GM12864 (cell line): Measurements from ENCODE around the gene TADA2A.

Source experiments
- DNase-seq: peaks from one replicate; pipeline ENCODE4 v3.0.0-alpha.2; 2011; ENCODE audit warnings: low read depth
- H3K4me3 ChIP-seq: 2 replicates; pipeline ENCODE4 v1.5.1; 2011; ENCODE audit warnings: mild to moderate bottlenecking, low read depth, low read length, control low read depth
- TF ChIP-seq, protein P1 (sequence below): IDR thresholded peaks from 2 replicates; pipeline ENCODE4 v1.5.1; 2011; ENCODE audit warnings: low read depth, mild to moderate bottlenecking, moderate library complexity, low read length, control low read depth, inconsistent platforms; ENCODE audit errors: missing control alignments

TADA2A gene

DNA sequence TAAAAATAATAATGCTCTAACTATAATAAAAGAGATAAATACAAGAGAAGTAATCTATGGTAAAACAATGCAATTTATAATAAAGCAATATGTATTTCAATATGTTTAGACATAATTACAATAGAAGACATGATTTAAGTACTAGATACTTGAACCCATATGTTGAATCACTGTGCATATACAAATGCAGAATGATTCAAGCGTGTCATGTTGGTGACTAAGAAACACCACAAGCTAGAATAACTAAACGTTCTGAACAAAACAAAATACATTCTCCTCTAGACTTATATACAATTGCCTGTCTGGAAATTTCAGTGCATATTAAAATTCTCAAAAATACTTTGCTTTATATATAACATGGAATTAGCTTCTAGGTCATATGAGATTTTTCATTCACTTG is 11.2 kb downstream of the TADA2A start:
- TF ChIP-seq, protein P1, sequence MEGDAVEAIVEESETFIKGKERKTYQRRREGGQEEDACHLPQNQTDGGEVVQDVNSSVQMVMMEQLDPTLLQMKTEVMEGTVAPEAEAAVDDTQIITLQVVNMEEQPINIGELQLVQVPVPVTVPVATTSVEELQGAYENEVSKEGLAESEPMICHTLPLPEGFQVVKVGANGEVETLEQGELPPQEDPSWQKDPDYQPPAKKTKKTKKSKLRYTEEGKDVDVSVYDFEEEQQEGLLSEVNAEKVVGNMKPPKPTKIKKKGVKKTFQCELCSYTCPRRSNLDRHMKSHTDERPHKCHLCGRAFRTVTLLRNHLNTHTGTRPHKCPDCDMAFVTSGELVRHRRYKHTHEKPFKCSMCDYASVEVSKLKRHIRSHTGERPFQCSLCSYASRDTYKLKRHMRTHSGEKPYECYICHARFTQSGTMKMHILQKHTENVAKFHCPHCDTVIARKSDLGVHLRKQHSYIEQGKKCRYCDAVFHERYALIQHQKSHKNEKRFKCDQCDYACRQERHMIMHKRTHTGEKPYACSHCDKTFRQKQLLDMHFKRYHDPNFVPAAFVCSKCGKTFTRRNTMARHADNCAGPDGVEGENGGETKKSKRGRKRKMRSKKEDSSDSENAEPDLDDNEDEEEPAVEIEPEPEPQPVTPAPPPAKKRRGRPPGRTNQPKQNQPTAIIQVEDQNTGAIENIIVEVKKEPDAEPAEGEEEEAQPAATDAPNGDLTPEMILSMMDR, result no peak
- no peak for DNase-seq
- no peak overlapping the region for H3K4me3 ChIP-seq

DNA sequence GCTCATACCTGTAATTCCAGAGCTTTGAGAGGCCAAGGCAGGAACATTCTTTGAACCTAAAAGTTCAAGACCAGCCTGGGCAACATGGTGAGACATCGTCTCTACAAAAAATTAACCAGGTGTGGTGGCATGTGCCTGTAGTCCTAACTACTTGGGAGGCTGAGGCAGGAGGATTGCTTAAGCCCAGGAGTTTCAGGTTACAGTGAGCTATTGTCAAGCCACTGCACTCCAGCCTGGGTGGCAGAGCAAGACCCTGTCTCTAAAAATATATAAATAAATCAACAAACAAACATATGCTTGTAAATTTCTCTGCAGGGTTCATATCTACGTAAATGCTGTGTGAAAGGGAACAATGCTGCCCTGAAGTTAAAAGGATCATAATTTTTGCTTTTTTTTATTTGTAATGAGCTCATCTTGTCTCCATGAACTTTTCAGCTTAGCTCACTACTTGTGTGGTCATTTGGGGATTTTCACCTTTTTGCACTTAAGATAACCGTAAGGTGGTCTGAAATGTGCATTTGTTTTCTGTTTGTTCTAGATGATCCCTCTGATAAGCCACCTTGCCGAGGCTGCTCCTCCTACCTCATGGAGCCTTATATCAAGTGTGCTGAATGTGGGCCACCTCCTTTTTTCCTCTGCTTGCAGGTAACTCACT is 16.4 kb downstream of the TADA2A start:
- TF ChIP-seq, protein P1, result no peak
- no peak for DNase-seq
- no peak overlapping the region for H3K4me3 ChIP-seq

DNA sequence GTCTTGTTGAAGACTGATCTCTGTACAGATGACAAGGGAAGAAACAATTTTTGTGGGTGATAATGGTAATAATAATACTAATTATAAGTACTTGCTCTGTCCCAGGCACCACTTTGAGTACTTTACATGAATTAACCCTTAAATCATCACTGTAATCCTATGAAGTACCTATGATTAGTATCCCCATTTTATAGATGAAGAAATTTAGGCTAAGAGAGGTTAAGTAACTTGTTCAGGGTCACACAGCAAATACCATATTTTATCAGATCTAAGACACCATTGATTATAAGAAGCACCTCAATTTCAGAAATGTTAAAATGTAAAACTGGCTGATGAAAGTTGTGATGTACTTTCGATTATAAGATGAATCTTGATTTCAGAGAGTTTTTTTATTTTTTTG is 18.6 kb downstream of the TADA2A start:
- TF ChIP-seq, protein P1, result no peak
- no peak for DNase-seq

DNA sequence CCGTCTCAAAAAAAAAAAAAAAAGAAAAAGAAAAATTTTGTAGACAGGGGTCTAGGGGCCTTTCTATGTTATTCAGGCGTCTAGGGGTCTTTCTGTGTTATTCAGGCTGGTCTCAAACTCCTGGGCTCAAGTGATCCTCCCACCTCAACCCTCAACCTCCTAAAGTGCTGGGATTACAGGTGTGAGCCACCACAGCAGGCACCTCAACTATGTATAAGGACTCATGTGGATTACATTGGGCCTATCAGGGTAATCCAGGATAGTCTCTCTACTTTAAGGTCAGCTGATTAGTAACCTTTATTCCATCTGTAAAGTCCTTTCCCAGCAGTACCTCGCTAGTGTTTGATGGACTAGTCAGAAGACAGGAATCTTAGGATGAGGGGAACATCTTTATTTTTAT is 22.4 kb downstream of the TADA2A start:
- no peak for DNase-seq
- H3K4me3 ChIP-seq, result no peak overlapping the region
- TF ChIP-seq, protein P1, result no peak

More for the DNA sequence above, 18.6 kb downstream of the TADA2A start:
- H3K4me3 ChIP-seq, result no peak overlapping the region

DNA sequence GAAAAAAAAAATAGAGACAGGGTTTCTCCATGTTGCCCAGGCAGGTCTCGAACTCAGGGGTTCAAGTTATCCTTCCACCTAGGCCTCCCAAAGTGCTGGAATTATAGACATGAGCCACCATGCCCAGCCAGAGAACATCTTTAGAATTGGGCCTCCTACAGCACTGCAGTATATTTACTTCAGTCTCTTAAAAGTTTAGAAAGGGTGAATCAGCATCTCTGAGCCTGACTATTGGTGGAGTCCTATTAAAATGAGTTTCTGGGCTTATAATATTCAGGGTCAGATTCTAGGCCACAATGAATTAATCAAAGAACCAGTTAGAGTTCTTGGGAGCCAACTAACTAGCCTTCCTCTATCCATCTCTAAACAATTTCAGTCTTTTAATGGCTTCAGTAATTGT is 22.8 kb downstream of the TADA2A start:
- TF ChIP-seq, protein P1, result no peak
- H3K4me3 ChIP-seq, result no peak overlapping the region
- no peak for DNase-seq

DNA sequence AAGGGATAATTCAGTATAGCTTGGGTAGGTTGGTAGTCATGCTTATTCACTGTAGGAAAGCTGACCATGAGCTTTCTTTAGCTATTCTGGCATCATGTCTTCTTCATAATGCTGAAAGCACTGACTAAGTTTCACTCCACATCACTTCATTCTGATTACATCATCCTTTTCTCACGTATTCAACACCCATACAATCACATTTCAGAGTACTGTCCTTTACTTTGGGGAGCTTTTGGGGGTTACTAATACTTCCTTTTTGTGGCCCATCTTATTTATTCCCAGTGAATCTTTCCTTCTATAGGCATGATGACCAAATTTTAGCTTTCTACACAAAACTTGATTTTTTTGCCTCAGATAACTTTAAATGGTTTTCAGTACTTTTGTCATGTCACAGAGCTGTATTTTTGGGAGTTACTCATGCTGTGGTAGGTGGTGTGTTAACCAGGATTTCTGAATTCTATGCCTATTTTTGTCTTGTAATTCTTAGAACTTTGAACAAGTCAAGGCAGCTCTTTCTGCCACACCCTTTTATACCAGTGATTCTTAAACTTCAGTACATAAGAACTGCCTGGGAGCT is 23.5 kb downstream of the TADA2A start:
- TF ChIP-seq, protein P1, result no peak
- no peak overlapping the region for H3K4me3 ChIP-seq
- DNase-seq, result no peak

DNA sequence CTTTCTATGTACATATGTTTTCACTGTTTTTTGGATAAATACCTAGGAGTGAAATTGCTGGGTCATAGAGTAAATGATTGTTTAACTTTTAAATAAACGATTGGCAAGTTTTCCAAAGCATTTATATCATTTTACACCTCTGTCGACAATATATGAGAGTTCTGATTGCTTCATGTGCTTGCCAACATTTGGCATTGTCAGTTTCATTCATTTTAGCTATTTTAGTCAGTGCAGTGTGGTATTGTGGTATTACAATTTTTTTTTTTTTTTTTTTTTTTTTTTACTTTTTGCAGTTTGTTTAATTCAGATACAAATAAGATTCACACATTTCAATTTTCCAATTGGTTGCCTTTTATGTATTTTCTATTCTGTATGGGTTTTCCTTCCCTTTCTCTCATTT is 26.0 kb downstream of the TADA2A start:
- no peak for DNase-seq
- TF ChIP-seq, protein P1, result no peak
- no peak overlapping the region for H3K4me3 ChIP-seq
